Epithelial cell of alveolus of lung (primary cell): ENCODE data around the gene SOX11. TPM values are rescaled to one million over a fixed set of nuclear protein-coding genes. Genes with fewer than 3 reads are reported as not detected.

Experiments used
- total RNA-seq: library from RNA; depleted of rRNA; stranded (reverse); fragments of >200 nt; gene quantifications from 2 replicates; pipeline ENCODE4 v1.2.1, GENCODE V29; 2015

Gene SOX11
- 9.6 and 21.8 TPM in 2 replicates for total RNA-seq

DNA sequence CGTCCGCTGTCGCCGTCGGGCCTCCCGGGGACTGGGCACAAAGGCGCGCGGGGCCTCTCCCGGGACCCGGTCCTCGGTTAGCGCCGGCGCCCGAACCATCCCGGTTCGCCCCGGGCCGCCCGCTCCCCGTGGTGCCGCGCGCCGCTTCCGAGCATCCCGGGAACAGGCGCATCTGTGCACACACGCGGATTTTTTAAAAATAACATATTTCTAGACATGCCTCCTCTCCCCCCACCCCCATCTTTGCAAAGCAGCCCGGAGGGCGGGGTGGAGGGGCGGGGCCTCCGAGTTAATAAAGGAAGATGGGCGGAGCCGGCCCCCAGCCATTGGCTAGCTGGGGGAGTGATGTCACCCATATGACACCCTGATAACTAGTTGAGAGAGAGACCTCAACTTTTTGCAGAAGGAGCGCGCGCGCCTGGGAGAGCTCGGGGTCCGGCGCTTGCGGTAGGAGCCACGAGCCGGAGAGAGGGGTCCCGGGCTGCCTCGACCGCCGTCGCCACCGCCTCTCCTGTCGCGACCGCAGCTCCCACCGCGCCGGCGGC lies at the start of gene SOX11:
TSS of gene SOX11 (plus strand) at position 400 of the 545 bp plus-strand sequence. CDS start 338 bp downstream, outside the sequence.

